ENCODE data around the gene TNS4.

- no peak for TF ChIP-seq CTCF (IDR thresholded peaks at IDR 0.05)
- TF ChIP-seq POLR2A (IDR thresholded peaks at IDR 0.05): no peak
- TF ChIP-seq POLR2AphosphoS5 (IDR thresholded peaks at IDR 0.05): no peak
These were observed 40.6 kb upstream of the TNS4 start for GRCh38 chr17:40541873-40542557.

Measured in sigmoid colon (tissue), 4 donors.